ENCODE results near the gene IDUA. TPM values are rescaled to one million over a fixed set of nuclear protein-coding genes. Genes with fewer than 3 reads are reported as not detected.

IDUA gene
- polyA plus RNA-seq, 1 donor (not counting 4 experiments of a cell fraction or from before 2014, with no cell fraction given) = 1.2 TPM

DNA sequence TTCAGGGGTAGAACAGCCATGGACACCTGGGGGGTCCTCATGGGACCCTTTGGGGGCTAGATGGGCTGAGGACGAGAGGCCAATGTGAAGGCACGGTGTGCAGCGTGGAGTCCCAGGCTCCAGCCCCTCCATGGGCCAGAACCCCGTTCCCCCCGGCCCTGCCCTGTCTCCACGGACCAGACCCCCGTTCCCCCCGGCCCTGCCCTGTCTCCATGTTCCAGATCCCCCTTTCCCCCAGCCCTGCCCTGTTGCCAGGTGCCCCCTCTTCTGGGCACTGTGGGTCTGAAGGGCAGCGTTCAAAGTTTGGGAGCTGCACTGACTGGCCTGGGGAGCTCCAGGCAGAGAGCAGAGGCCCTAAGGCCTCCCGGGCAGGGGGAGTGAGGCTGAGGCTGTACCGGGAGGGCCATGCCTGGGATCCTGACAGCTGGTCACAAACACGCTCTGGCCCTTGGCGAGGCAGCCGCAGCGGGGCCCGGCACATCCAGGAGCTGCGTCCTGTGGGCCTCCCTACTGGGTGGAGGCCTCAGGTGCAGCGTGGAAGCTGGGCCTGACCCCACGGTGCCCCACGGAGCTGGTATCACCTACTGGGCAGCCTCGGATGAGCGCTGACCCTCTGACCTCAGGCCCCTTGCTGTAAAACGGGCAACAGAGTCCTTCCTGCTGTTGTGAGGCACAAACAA, 22.4 kb upstream of the IDUA start:
- Histone ChIP-seq H3K36me3 (ENCODE audit: control insufficient read depth in 2 of 2, extremely low read depth in 1 of 2, insufficient read depth in 2 of 2, low read length in 2 of 2) (peaks cover 4 to 23% of the 10 kb centered on the region in 2 experiments), H3K27me3 (ENCODE audit: control insufficient read depth, extremely low read depth, insufficient read depth, low read length) (no peaks in the 10 kb centered on the region), H4K20me1 (ENCODE audit: control insufficient read depth, extremely low read depth, insufficient read depth, low read length) (peaks cover 6% of the 10 kb centered on the region), H3K9ac (ENCODE audit: control insufficient read depth, extremely low read depth, insufficient read depth, low read length) (no peak overlapping the region), H3K9me1 (ENCODE audit: control insufficient read depth, extremely low read depth, insufficient read depth, low read length) (peaks cover 3% of the 10 kb centered on the region), H2AFZ (ENCODE audit: control insufficient read depth, low read length) (no peak overlapping the region), H3K4me2 (ENCODE audit: control insufficient read depth, extremely low read depth, insufficient read depth, low read depth, low read length) (no peak overlapping the region), H3K79me2 (ENCODE audit: control insufficient read depth, insufficient read depth, low read length) (no peaks in the 10 kb centered on the region), H3K9me3 (ENCODE audit: control insufficient read depth, low read depth, low read length) (no peaks in the 10 kb centered on the region), H3K4me3 (ENCODE audit: control insufficient read depth in 2 of 3, extremely low read depth in 1 of 3, insufficient read depth in 2 of 3, low read depth in 1 of 3, low read length in 3 of 3) (no peak overlapping the region), H3K4me1 (ENCODE audit: control insufficient read depth, extremely low read depth, insufficient read depth, low read length) (peaks cover 7% of the 10 kb centered on the region), H3K27ac (ENCODE audit: control insufficient read depth, insufficient read depth, low read length) (no peak overlapping the region)
- DNase-seq (ENCODE audit: low read depth, low spot score) (no peak), FAIRE-seq (no peak)
- TF ChIP-seq CTCF (optimal IDR thresholded peaks at IDR 0.05 in 1 of 3, IDR thresholded peaks at IDR 0.05 in 1 of 3, conservative IDR thresholded peaks at IDR 0.05 in 1 of 3; ENCODE audit: extremely low read depth in 1 of 3, insufficient read depth in 2 of 3, low read length in 3 of 3) = no peak
- TF ChIP-seq EZH2 (IDR thresholded peaks at IDR 0.05; ENCODE audit: low read length) = no peak
- dilution Hi-C loops (cut with MboI; ENCODE audit: extremely low pct_ligation_motif_present, low sequenced_read_pairs) = no loop called here

DNA sequence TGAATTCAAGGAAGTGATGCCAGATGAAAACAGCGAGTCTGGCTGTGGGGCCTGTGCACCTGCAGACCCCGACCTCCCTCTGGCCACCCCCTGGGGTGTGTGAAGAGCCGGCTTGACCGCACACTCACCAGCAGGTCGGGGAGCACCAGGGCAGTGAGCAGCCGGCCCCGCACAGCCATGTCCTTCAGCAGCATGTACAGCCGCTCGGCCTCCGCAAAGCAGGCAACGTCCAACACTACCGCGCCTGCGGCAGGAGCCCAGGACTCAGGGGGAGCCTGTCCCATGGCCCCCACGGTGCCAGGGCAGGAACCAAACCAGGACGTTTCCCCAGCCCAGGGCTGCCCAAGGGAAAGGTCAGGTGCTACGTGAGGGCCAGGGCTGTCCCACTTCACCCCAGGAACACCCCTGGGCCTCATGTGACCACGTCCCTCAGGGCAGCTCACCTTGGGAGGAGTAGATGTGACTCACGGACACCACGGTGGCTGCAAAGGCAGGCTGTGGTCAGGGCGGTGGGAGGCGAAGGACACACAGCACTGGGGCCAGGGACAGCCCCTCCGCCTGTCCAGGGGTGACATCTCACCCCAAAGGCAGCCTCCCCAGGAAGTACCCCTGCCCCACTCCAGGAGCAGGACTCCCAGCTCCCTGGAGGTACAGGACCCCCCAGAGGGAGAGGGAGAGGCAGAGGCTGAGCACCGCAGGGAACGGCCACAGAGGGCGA, 21.6 kb upstream of the IDUA start:
- no peak overlapping the region for H3K27ac ChIP-seq (ENCODE audit: control insufficient read depth, insufficient read depth, low read length)
- dilution Hi-C loops (cut with MboI; ENCODE audit: extremely low pct_ligation_motif_present, low sequenced_read_pairs) = no loop called here

More for the DNA sequence above, 21.6 kb upstream of the IDUA start:
- Histone ChIP-seq H3K4me2 (ENCODE audit: control insufficient read depth, extremely low read depth, insufficient read depth, low read depth, low read length) (no peak overlapping the region), H3K4me3 (ENCODE audit: control insufficient read depth in 2 of 3, extremely low read depth in 1 of 3, insufficient read depth in 2 of 3, low read depth in 1 of 3, low read length in 3 of 3) (no peak overlapping the region), H3K9ac (ENCODE audit: control insufficient read depth, extremely low read depth, insufficient read depth, low read length) (no peak overlapping the region), H3K79me2 (ENCODE audit: control insufficient read depth, insufficient read depth, low read length) (no peaks in the 10 kb centered on the region), H3K9me3 (ENCODE audit: control insufficient read depth, low read depth, low read length) (no peaks in the 10 kb centered on the region), H3K36me3 (ENCODE audit: control insufficient read depth in 2 of 2, extremely low read depth in 1 of 2, insufficient read depth in 2 of 2, low read length in 2 of 2) (peaks cover 4 to 22% of the 10 kb centered on the region in 2 experiments), H3K4me1 (ENCODE audit: control insufficient read depth, extremely low read depth, insufficient read depth, low read length) (peaks cover 7% of the 10 kb centered on the region), H3K27me3 (ENCODE audit: control insufficient read depth, extremely low read depth, insufficient read depth, low read length) (no peaks in the 10 kb centered on the region), H4K20me1 (ENCODE audit: control insufficient read depth, extremely low read depth, insufficient read depth, low read length) (peaks cover 6% of the 10 kb centered on the region), H2AFZ (ENCODE audit: control insufficient read depth, low read length) (no peak overlapping the region), H3K9me1 (ENCODE audit: control insufficient read depth, extremely low read depth, insufficient read depth, low read length) (peaks cover 3% of the 10 kb centered on the region)
- DNase-seq (ENCODE audit: low read depth, low spot score) (no peak), FAIRE-seq (no peak)
- TF ChIP-seq EZH2 (IDR thresholded peaks at IDR 0.05; ENCODE audit: low read length) (no peak), CTCF (optimal IDR thresholded peaks at IDR 0.05 in 1 of 3, IDR thresholded peaks at IDR 0.05 in 1 of 3, conservative IDR thresholded peaks at IDR 0.05 in 1 of 3; ENCODE audit: extremely low read depth in 1 of 3, insufficient read depth in 2 of 3, low read length in 3 of 3) (no peak)
